ENCODE data around the gene SHF.

SHF gene

GRCh38 chr15:45234562-45235235 is 46.9 kb upstream of the SHF start (continued):
- TF ChIP-seq ZBTB44 (tag by site-specific recombination; IDR thresholded peaks at IDR 0.05): no peak
- TF ChIP-seq, protein P1, sequence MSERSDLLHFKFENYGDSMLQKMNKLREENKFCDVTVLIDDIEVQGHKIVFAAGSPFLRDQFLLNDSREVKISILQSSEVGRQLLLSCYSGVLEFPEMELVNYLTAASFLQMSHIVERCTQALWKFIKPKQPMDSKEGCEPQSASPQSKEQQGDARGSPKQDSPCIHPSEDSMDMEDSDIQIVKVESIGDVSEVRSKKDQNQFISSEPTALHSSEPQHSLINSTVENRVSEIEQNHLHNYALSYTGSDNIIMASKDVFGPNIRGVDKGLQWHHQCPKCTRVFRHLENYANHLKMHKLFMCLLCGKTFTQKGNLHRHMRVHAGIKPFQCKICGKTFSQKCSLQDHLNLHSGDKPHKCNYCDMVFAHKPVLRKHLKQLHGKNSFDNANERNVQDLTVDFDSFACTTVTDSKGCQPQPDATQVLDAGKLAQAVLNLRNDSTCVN (tag by site-specific recombination; optimal IDR thresholded peaks at IDR 0.05): no peak

- Histone ChIP-seq H3K27ac (ENCODE audit: extremely low read depth, low read depth, low read length) (no peak overlapping the region), H3K9me3 (ENCODE audit: control insufficient read depth, insufficient read depth, low read depth, low read length) (no peaks in the 10 kb centered on the region), H3K4me3 (ENCODE audit: low read depth, low read length) (no peak overlapping the region), H3K36me3 (ENCODE audit: control insufficient read depth in 2 of 2, insufficient read depth in 1 of 2, low read length in 2 of 2) (no peaks in the 10 kb centered on the region), H3K4me1 (ENCODE audit: control insufficient read depth, insufficient read depth, low read length) (no peaks in the 10 kb centered on the region)
- ChIA-PET CTCF (no interaction called here), POLR2A (no interaction called here)
- TF ChIP-seq ZNF19 (tag by site-specific recombination; IDR thresholded peaks at IDR 0.05; ENCODE audit: low read depth): no peak
- TF ChIP-seq ZBTB6 (tag by site-specific recombination; IDR thresholded peaks at IDR 0.05): no peak
- TF ChIP-seq, protein P2, sequence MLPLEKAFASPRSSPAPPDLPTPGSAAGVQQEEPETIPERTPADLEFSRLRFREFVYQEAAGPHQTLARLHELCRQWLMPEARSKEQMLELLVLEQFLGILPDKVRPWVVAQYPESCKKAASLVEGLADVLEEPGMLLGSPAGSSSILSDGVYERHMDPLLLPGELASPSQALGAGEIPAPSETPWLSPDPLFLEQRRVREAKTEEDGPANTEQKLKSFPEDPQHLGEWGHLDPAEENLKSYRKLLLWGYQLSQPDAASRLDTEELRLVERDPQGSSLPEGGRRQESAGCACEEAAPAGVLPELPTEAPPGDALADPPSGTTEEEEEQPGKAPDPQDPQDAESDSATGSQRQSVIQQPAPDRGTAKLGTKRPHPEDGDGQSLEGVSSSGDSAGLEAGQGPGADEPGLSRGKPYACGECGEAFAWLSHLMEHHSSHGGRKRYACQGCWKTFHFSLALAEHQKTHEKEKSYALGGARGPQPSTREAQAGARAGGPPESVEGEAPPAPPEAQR (tag by site-specific recombination; IDR thresholded peaks at IDR 0.05): no peak
- TF ChIP-seq ZNF24 (tag by site-specific recombination; IDR thresholded peaks at IDR 0.05): no peak
- TF ChIP-seq ZNF555 (tag by site-specific recombination; conservative IDR thresholded peaks at IDR 0.05): no peak
- no peak for TF ChIP-seq GLI4 (tag by site-specific recombination; IDR thresholded peaks at IDR 0.05)
- TF ChIP-seq ZNF362 (tag by site-specific recombination; IDR thresholded peaks at IDR 0.05): no peak
- TF ChIP-seq INSM2 (tag by site-specific recombination; IDR thresholded peaks at IDR 0.05): no peak
- TF ChIP-seq EGR2 (tag by site-specific recombination; IDR thresholded peaks at IDR 0.05; ENCODE audit: low read depth): no peak
These were observed 44.2 kb upstream of the SHF start for GRCh38 chr15:45231864-45232562.

DNA sequence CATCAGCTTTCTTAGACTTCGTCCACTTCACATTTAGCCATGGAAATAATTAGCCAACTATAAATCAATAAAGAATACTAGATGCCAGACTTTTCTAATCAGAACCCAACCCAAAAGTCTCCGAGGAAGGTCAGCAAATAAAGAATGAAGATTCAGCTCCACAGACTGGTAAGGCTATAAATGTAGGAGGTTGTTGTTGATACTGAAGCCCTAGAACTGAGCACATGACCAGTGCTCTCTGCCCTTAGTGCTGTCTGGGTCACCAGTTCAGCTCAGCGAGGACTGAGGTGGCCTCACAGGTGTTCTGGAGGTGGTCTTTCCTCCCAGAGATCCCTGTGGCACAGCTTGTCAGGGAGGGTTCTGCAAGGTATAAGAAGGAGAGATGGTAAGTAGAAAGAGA is 43.4 kb upstream of the SHF start:
- CTCF ChIA-PET: no interaction called here
- H3K4me1 ChIP-seq (ENCODE audit: control insufficient read depth, insufficient read depth, low read length): no peaks in the 10 kb centered on the region
- no peaks in the 10 kb centered on the region for H3K9me3 ChIP-seq (ENCODE audit: control insufficient read depth, insufficient read depth, low read depth, low read length)
- H3K36me3 ChIP-seq (ENCODE audit: control insufficient read depth in 2 of 2, insufficient read depth in 1 of 2, low read length in 2 of 2): no peaks in the 10 kb centered on the region
- H3K4me3 ChIP-seq (ENCODE audit: low read depth, low read length): no peak overlapping the region
- H3K27ac ChIP-seq (ENCODE audit: extremely low read depth, low read depth, low read length): no peak overlapping the region
- POLR2A ChIA-PET: no interaction called here
- TF ChIP-seq ZNF341 (tag by site-specific recombination; IDR thresholded peaks at IDR 0.05; ENCODE audit: low read depth) (no peak), ZNF155 (tag by site-specific recombination; IDR thresholded peaks at IDR 0.05) (no peak), MYNN (tag by site-specific recombination; IDR thresholded peaks at IDR 0.05; ENCODE audit: borderline replicate concordance) (no peak), ZNF670 (tag by site-specific recombination; IDR thresholded peaks at IDR 0.05; ENCODE audit: low read depth) (no peak), ZXDB (tag by site-specific recombination; IDR thresholded peaks at IDR 0.05) (no peak), ZNF768 (tag by site-specific recombination; IDR thresholded peaks at IDR 0.05) (no peak)
- TF ChIP-seq, protein P3, sequence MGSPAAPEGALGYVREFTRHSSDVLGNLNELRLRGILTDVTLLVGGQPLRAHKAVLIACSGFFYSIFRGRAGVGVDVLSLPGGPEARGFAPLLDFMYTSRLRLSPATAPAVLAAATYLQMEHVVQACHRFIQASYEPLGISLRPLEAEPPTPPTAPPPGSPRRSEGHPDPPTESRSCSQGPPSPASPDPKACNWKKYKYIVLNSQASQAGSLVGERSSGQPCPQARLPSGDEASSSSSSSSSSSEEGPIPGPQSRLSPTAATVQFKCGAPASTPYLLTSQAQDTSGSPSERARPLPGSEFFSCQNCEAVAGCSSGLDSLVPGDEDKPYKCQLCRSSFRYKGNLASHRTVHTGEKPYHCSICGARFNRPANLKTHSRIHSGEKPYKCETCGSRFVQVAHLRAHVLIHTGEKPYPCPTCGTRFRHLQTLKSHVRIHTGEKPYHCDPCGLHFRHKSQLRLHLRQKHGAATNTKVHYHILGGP (tag by site-specific recombination; IDR thresholded peaks at IDR 0.05): no peak
- TF ChIP-seq, protein P4, sequence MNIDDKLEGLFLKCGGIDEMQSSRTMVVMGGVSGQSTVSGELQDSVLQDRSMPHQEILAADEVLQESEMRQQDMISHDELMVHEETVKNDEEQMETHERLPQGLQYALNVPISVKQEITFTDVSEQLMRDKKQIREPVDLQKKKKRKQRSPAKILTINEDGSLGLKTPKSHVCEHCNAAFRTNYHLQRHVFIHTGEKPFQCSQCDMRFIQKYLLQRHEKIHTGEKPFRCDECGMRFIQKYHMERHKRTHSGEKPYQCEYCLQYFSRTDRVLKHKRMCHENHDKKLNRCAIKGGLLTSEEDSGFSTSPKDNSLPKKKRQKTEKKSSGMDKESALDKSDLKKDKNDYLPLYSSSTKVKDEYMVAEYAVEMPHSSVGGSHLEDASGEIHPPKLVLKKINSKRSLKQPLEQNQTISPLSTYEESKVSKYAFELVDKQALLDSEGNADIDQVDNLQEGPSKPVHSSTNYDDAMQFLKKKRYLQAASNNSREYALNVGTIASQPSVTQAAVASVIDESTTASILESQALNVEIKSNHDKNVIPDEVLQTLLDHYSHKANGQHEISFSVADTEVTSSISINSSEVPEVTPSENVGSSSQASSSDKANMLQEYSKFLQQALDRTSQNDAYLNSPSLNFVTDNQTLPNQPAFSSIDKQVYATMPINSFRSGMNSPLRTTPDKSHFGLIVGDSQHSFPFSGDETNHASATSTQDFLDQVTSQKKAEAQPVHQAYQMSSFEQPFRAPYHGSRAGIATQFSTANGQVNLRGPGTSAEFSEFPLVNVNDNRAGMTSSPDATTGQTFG (tag by site-specific recombination; IDR thresholded peaks at IDR 0.05; ENCODE audit: borderline replicate concordance): no peak
